ENCODE data around the gene ACOX1.

ACOX1 gene

DNA sequence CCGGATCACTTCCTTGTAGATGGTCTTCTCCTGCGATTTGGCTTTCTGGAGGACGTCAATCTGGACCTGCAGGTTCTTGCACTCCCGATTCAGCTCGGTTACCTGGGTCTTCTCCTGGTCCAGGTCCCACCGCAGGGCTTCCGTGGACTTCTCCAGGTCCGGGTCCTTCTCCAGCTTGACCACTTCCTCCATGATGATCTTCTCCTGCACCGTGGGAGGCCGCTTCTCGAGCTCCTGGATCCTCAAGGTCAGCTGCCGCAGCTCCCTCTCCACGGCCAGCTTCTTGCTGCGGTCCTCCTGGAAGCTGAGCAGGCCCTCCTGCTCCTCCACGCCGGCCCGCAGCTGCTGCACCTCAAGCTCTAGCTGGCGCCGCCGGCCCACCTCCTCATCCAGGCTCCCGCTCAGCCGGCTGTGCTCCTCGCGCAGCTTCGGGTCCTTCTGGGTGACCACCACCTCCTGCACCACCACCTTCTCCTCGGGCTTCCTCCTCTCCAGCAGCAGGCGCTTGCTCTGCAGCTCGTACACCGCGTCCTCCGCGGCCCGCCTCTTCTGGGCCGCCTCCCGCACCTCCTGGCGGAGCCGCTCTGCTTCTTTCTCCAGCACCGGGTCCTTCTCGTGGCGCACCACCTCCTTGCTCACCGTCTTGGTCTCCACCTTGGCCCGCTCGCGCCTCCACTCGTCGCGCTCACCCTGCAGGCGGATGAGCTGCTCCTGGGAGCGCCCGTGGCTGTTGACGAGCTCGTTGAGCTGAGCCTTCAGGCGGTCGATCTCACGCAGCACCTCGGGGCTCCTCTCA lies 29.9 kb upstream of the ACOX1 start:
- DNase-seq (ENCODE audit: low read depth in 2 of 2): no peak

DNA sequence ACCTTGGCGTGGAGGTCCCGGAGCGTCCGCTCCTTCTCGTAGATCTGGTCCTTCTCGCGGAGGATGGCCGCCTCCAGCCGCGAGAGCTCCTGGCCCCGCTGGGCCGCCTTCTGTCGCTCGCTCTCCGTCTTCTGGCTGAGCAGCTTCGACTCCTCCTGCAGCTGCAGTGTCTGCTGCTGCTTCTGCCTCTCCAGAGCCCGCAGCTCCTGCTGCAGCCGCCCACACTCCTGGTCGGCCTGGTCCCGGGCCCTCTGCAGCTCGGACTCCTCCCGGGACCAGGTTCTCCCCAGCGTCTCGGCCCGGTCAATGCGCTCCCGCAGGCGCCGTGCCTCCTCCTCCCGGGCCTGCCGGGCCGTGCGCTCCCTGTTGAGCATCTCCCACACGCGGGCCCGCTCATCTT lies 29.2 kb upstream of the ACOX1 start:
- no peak for DNase-seq (ENCODE audit: low read depth in 2 of 2)

DNA sequence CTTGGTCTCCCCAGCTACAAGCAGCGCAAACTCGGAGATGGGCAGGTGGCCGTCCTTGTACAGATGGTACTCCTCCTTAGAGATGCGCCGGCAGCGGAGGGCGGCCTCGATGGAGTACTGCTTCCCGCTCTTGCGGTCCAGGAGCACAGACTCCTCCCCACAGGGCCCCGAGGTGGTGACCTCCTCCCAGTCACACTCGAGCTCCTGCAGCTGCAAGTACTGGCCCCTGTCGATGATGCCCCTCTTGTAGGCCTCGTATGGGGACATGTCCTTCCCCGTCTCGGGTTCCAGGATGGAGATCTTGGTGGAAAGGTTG lies 28.8 kb upstream of the ACOX1 start:
- DNase-seq (ENCODE audit: low read depth in 2 of 2): no peak

DNA sequence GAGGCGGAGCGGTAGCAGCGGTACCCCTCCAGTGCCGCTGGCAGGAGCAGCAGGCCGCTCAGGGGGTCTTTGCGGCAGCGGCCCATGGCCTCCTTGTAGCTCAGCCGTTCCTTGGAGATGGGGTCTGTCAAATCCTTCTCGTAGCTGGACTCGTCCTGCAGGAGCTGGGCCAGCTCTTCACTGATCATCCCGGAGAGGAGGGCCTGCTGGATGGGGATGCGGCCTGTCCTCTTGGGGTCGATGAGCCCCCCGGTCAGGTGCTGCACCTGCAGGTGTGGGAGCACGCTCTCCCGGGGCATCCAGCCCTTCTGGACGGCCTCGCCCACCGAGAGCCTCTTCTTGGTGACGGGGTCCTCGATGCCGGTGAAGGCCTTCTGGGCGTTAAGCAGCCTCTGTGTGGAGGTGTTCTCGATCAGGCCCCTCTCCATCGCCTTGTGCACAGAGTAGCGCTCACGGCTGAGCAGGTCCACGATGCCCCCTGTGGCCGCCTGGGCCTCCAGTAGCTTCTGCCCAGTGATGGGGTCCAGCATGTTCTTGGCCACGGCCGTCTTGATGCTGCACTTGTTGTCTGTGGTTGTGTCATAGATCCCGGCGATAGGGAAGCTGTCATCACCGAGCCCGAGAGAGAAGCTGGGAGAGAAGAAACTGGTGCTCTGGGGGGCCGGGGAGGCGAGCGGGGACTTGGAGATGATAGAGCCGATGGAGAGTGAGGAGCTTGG lies 28.3 kb upstream of the ACOX1 start:
- no peak for DNase-seq (ENCODE audit: low read depth in 2 of 2)

DNA sequence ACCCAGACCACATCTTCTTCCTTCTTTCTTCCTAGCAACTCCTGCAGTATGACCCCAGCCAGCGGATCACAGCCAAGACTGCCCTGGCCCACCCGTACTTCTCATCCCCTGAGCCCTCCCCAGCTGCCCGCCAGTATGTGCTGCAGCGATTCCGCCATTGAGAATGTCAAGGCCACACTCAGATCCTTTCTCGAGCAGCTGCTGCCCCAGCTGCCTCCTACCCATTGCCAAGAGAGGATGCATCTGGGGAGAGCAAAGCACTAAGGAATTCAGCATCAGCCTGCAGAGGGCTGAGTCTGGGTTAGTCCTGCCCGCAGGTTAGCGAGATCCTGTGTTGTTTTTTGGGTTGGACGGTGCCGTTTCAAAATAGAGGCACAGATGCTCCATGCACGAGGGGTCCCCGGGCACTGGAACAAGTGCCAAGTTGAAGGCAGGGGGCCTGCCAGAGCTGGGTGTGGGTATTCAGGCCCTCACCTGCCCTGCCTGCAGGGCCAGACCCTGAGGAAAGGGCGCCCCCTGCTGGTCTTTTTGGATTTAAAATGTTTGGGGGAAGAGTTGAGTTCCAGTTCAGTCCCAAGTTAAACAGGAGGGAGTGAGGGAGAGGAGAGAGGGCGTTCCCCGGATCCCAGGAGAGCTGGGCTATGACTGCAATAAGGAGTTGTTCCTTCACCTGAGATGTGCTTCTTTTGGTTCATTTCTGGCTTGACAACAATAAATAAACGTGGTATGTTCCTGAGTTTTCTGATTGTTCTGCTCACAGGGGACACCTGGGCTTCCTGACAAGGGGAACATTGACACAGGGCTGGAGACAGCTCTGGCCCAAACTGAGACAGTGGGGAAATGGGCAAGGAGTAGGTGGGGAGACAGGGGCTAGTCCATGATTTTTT lies 26.5 kb upstream of the ACOX1 start:
- peak; percentile 81 to 93 for DNase-seq (ENCODE audit: low read depth in 2 of 2)

DNA sequence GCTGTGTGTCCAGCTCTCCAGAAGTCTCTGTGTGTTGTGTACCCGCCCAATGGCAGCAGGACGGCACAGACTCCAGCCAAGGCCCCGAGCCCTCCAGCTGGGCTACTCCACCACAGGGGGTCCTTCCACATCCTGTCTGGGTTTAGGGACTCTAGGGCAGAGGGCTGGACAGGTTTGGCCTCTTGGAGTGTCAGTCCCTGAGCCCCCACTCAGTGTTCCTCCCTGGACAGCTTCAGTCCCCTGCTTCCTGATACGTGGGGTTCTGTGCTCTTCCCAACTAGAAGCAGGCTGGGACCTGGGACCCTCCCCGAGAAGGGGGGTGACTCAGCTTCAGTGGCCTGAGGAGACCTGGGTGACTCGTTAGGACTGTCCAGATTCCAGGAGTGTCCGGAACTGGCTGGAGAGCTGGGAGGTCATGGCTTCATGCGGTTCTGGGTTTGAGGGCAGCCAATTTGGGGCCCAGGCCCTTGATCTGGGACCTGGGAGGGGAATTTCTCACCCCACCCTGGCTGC lies 25.8 kb upstream of the ACOX1 start:
- DNase-seq (ENCODE audit: low read depth in 2 of 2): no peak

DNA sequence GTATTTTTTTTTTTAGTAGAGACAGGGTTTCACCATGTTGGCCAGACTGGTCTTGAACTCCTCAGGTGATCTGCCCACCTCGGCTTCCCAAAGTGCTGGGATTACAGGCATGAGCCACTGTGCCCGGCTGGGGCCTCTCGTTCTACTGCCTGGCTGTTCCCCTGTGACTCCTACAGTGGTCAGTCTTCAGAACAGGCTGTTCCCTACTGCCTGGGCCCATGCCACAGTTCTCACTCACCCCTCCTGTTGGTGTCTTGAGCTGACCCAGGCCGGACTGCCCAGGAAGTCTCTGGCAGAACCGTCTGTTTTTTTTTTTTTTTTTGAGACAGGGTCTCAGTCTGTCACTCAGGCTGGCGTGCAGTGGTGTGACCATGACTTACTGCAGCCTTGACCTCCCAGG lies 24.9 kb upstream of the ACOX1 start:
- no peak for DNase-seq (ENCODE audit: low read depth in 2 of 2)

DNA sequence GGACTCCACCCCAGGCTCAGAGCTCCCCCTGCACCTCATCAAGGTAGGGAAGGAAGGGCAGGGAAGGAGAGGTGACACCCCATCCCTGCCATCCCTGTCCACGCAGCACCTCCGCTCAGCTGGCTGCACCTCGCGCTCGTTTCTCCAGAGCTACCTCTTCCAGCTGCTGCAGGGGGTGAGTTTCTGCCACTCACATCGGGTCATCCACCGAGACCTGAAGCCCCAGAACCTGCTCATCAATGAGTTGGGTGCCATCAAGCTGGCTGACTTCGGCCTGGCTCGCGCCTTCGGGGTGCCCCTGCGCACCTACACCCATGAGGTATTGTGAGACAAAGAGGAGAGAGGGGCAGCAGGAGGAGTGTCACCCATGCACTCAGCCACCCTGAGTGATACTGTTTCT lies 23.1 kb upstream of the ACOX1 start:
- DNase-seq (ENCODE audit: low read depth in 2 of 2): no peak

DNA sequence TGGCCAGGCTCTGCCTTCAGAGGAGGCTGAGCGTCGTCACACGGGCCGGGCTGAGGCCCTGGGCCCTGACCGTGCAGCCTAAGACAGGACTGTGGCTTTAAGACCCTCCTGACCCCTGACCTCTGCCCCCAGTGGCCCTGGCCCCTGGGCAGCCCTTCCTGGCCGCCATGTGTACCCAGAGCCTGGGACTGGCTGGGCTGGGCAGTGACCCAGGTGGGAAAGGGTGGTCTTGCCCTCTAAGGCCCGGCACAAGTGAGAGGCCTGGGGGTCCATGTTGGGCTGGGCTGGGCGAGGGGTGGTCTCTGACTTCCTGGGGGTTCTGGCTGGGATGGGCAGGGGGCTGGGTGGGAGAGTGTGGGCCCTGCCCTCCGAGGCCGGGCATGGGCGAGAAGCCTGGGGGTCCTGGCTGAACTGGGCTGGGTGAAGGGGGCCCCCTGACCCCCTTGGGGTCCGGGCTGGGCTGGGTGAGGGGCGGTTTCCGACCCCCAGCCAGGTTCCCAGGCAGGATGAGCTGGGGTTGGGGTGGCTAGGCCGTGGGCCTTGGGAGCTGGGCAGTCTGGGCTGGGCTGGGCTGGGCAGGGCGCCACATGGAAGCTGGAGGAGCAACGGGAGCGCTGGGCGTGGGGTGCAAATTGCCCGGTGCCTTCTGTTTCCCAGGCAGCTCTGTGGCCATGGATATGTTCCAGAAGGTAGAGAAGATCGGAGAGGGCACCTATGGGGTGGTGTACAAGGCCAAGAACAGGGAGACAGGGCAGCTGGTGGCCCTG lies 22.0 kb upstream of the ACOX1 start, which contains the start of gene CDK3:
Gene CDK3 (plus strand): TSS at position 101 of the 767 bp plus-strand sequence. CDS start 571 bp downstream, at position 672.
- DNase-seq (ENCODE audit: low read depth in 2 of 2): no peak

DNA sequence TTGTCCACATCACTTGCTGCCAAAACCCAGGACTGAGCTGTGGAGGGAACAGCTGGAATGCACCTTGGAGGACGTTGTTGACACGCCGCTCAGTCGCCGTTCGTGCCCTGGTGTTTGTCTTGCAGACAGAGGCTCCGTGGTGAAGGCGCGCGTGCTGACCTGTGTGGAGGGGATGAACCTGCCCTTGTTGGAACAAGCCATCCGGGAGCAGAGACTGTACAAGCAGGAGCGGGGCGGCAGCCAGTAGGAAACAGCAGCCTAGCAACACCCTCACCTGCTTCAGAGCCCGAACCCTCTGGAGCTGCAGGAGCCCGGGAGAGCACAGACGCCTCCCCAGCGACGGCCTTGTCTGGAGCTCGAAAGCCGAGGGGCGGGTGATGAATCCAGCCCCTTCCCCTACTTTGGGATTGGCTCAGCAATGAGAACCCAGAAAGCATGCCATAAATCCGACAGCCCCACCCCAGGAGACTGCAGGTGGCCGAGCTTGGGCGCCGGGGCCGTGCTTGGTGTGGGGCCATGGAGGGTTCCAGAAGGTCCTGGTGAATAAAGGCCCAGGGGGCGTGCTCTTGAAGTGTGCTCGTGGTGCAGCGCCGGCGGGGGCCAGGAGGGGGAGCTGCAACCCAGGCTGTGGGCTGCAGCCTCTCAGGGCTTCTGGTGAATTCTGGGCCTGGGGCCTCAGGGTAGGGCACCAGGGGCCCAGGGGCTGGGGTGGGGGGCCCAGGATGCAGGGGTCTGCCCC lies 21.2 kb upstream of the ACOX1 start:
- peak; percentile 57 to 70 for DNase-seq (ENCODE audit: low read depth in 2 of 2)

DNA sequence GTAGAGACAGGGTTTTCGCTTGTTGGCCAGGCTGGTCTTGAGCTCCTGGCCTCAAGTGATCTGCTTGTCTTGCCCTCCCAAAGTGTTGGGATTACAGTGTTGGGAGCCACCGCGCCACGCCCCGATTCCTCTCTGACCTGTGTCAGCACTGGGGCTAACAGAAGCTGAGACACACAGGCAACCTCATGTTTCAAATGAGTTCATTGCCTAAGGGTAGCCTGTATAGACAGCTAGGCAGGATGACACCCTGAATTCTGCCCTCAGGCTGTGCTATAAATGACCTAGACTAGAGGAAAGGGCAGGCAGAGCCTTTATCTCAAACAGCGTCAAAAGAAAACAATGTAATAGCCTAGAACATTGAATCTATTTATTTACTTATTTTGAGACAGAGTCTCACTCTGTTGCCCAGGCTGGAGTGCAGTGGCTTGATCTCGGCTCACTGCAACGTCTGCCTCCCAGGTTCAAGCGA lies 19.4 kb upstream of the ACOX1 start:
- no peak for DNase-seq (ENCODE audit: low read depth in 2 of 2)

DNA sequence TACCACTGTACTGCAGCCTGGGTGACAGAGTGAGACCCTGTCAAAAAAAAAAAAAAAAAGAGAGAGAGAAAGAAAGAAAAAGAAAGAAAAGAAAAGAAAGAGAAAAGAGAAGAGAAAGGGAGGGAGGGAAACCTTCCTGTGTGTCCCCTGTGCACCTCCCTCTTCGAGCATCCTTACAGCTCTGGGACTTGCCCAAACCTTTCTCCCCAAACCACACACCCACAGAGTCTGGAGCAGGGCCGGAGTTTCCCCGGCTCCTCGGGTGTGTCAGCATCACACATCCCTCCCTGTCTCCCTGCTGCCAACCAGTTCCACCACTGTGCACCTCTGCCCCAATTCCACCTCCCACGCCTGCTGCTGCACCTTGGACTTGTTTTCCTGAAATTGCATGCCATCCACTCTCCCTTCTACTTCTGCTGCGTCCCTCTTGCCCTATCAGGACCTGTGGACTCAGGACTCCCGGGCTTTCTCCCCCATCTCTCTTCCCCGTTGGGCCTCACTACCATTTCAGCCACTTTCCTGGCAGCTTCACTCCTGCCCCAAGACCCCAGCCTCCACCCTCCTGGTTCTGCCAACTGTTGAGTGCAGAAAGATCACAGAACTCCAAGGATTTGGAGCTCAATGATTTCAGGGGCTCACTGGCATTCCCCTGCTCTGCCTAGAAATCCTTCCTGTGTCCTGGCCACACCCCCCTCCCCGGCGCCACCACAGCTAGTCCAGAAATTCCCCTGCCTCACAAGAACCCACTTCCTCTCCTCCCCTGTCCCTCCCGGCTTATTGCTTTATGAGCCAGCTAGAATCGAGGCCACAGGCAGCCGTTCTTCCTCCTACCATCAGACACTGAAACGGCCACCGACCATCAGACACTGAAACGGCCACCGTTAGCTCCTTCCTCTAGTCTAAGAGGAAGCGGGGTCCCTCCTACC lies 18.0 kb upstream of the ACOX1 start:
- peak in 1 of 2 donors; percentile 43 for DNase-seq (ENCODE audit: low read depth in 2 of 2)

DNA sequence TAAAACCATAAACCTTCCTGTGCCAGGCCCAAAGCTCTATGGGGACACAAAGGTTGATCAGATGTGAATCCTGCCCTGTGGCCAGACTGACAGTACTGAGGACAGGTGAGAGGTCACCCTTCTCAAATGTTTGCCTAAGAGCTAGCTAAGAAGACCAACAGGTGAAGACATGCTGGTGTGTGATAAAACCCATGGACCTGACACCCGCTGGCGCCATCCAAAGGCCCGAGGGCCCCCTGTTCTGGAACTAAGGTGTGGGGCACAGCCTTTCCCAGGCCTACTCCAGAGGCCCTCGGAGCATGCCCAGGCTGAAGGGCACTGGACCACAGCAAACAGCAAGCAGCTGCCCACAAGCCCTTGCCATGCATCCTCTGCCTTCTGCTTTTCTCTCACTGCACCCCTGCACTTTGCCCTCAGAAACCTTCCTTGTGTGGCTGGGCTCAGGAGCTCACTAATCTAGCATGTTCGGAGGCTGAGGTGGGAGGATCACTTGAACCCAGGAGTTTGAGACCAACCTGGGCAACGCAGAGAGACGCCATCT lies 16.5 kb upstream of the ACOX1 start:
- no peak for DNase-seq (ENCODE audit: low read depth in 2 of 2)

DNA sequence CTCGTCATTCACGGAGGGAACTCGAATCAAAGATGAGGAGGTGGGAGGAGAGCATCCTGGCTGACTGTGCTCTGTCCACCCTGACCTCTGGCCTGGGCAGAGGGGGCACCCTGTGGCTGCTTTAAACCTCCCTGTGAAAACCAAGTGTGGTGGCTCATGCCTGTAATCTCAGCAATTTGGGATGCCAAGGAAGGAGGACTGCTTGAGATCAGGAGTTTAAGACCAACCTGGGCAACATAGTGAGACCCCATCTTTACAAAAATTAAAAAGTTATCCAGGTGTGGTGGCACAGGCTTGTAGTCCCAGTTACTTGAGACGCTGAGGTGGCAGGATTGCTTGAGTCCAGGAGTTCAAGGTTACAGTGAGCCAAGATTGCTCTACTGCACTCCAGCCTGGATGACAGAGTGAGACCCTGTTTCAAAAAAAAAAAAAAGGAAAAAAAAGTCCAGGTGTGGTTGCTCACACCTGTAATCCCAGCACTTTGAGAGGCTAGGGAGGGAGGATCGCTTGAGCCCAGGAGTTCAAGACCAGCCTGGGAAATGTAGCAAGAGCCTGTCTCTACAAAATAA lies 15.9 kb upstream of the ACOX1 start:
- DNase-seq (ENCODE audit: low read depth in 2 of 2): no peak

DNA sequence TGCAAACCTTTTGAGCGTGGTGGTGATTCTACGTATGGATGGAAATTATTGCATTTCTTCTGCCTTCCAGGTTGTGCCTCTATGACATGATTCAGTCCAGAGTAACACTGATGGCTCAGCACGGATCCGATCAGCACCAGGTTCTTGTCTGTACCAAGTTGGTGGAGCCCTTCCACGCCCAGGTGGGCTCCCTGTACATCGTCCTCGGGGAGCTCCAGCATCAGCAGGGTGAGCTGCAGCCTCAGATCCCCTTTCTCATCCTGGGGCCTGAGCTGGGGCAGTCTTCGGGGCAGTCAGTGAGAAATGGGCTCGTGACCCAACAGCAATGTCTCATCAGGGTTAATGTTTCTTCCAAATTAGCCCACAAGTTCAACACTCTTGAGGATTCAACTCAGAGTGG lies 12.4 kb upstream of the ACOX1 start:
- no peak for DNase-seq (ENCODE audit: low read depth in 2 of 2)

DNA sequence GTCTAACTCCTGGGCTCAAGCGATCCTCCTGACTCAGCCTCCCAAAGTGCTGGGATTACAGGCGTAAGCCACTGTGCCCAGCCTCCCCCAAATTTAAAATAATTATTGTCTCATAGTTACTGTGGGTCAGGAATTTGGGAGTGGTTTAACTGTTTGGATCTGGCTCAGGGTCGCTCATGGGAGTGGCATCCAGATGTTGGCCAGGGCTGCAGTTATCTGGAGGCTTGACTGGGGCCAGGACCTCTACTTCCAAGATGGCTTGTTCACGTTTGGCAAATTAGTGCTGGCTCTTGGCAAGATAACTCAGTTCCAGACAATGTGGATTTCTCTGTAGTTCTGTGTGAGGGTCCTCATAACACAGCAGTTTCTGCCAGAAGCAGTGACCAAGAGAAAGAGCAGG lies 8.1 kb upstream of the ACOX1 start:
- DNase-seq (ENCODE audit: low read depth in 2 of 2): no peak

DNA sequence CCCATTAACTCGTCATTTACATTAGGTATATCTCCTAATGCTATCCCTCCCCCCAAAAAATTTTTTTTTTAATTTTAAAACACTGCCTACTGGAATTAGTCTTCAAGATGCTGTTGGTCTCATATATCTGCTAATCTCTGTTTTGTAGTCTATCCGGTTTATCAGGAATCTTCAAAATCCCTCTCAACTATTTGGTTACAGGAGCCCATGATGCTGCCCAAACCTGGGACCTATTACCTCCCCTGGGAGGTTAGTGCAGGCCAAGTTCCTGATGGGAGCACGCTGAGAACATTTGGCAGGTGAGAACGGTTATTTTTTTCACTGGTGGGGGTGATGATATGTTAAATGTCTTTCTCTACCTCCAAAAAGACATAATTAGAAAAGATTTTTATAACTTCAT lies 7.0 kb upstream of the ACOX1 start:
- DNase-seq (ENCODE audit: low read depth in 2 of 2): no peak

DNA sequence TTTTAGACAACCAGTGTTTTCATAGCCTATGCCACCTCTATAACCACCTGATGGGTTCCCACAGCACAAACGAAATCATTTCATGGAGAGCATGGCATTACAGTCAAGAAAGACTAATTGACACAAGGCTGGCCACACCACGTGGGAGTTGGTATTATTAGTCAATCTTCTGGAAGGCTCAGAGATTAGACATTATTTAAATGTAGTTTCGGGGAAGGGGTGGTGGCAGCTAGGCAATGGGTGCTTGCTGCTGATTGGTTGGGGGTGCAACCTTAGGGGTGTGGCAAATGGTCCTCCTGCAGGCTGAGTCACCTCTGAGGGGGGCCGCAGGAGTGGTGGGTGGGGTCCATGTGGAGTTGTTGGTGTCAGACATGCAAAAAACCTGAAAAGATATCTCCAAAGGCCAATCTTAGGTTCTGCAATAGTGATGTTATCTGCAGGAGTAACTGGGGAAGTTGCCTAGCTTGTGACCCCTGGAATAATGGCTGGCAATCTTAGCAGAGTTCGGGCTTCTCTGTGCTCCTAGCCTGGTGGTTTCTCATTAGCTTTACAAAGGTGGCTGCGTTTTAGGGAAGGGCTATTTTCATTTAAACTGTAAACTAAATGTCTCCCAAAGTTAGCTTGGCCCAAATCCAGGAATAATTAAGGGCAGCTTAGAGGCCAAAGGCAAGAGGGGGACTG lies 4.7 kb upstream of the ACOX1 start:
- no peak for DNase-seq (ENCODE audit: low read depth in 2 of 2)

Data from stimulated activated CD4-positive, alpha-beta T cell treated with anti-CD3 and anti-CD28 coated beads, Interleukin-4, amount 100 ng/mL, for 48 hours (primary cell).